Keratinocyte (primary cell): ENCODE measurements around the gene OR5L1. TPM values are rescaled to one million over a fixed set of nuclear protein-coding genes. Genes with fewer than 3 reads are reported as not detected.

ENCODE experiments used
- DNase-seq: peaks from one replicate; pipeline ENCODE4 v3.0.0-alpha.2; 2011; ENCODE audit warnings: low read depth, missing footprints, low spot score
- FAIRE-seq: peaks from 2 replicates; lab custom pipeline; 2011; peaks lifted over from hg19 to GRCh38; lab: Jason Lieb, UNC
- H2AFZ ChIP-seq: 2 replicates; pipeline ENCODE4 v1.6.0; 2012; ENCODE audit warnings: low read length, control low read depth, inconsistent platforms; ENCODE audit not compliant: control insufficient read depth
- H3K27ac ChIP-seq: 2 replicates; pipeline ENCODE4 v1.5.1; 2011; ENCODE audit warnings: low read length; ENCODE audit not compliant: control insufficient read depth, insufficient read depth
- H3K27me3 ChIP-seq: 3 replicates; pipeline ENCODE4 v1.6.0; 2011; ENCODE audit warnings: low read length; ENCODE audit not compliant: control insufficient read depth, insufficient read depth; ENCODE audit errors: extremely low read depth
- H3K36me3 ChIP-seq, 2 experiments: 2 replicates in 1 of 2; 3 replicates in 1 of 2; pipeline ENCODE4 v1.5.1; 2011; ENCODE audit warnings: low read length in 2 of 2, mild to moderate bottlenecking in 1 of 2; ENCODE audit not compliant: control insufficient read depth in 2 of 2, insufficient read depth in 2 of 2; ENCODE audit errors: extremely low read depth in 1 of 2
- H3K4me1 ChIP-seq: 3 replicates; pipeline ENCODE4 v1.5.1; 2011; ENCODE audit warnings: low read length; ENCODE audit not compliant: control insufficient read depth, insufficient read depth; ENCODE audit errors: extremely low read depth
- H3K4me2 ChIP-seq: 3 replicates; pipeline ENCODE4 v1.6.0; 2011; ENCODE audit warnings: low read depth, low read length; ENCODE audit not compliant: control insufficient read depth, insufficient read depth; ENCODE audit errors: extremely low read depth
- H3K4me3 ChIP-seq, 3 experiments: fragments of 200-600 bp in 1 of 3; sonication (generic) in 1 of 3; 2 replicates in 2 of 3; 3 replicates in 1 of 3; pipeline ENCODE4 v1.5.1; 2011 to 2016; ENCODE audit warnings: low read length in 3 of 3, mild to moderate bottlenecking in 3 of 3, control low read depth in 2 of 3, inconsistent platforms in 1 of 3, low read depth in 1 of 3, mixed read lengths in 1 of 3, mixed run types in 1 of 3, moderate library complexity in 1 of 3; ENCODE audit not compliant: control insufficient read depth in 2 of 3, insufficient read depth in 2 of 3; ENCODE audit errors: extremely low read depth in 1 of 3
- H3K79me2 ChIP-seq: 2 replicates; pipeline ENCODE4 v1.6.0; 2012; ENCODE audit warnings: low read length; ENCODE audit not compliant: control insufficient read depth, insufficient read depth
- H3K9ac ChIP-seq: 3 replicates; pipeline ENCODE4 v1.6.0; 2011; ENCODE audit warnings: low read length; ENCODE audit not compliant: control insufficient read depth, insufficient read depth; ENCODE audit errors: extremely low read depth
- H3K9me1 ChIP-seq: 3 replicates; pipeline ENCODE4 v1.6.0; 2011; ENCODE audit warnings: low read length; ENCODE audit not compliant: control insufficient read depth, insufficient read depth; ENCODE audit errors: extremely low read depth
- H3K9me3 ChIP-seq: 2 replicates; pipeline ENCODE4 v1.5.1; 2012; ENCODE audit warnings: low read depth, low read length; ENCODE audit not compliant: control insufficient read depth
- H4K20me1 ChIP-seq: 3 replicates; pipeline ENCODE4 v1.6.0; 2011; ENCODE audit warnings: low read length; ENCODE audit not compliant: control insufficient read depth, insufficient read depth; ENCODE audit errors: extremely low read depth
- CTCF ChIP-seq, 3 experiments: IDR thresholded peaks in 1 of 3; conservative IDR thresholded peaks in 1 of 3; optimal IDR thresholded peaks in 1 of 3; 2 replicates in 2 of 3; 3 replicates in 1 of 3; pipeline versions ENCODE3 to v1.5.1; 2011; ENCODE audit warnings: low read length in 3 of 3, mild to moderate bottlenecking in 3 of 3, moderate library complexity in 2 of 3, control low read depth in 1 of 3, inconsistent platforms in 1 of 3; ENCODE audit not compliant: insufficient read depth in 2 of 3; ENCODE audit errors: extremely low read depth in 1 of 3
- EZH2 ChIP-seq: IDR thresholded peaks from one replicate; pipeline ENCODE4 v1.6.1; 2012; ENCODE audit warnings: inconsistent platforms, mild to moderate bottlenecking, low read length, moderate library complexity
- dilution Hi-C: fragments of 300-500 bp; cut with MboI; formaldehyde crosslinking; loops from one replicate; pipeline ENCODE4 v1.7.0; 2020; ENCODE audit warnings: low sequenced_read_pairs; ENCODE audit not compliant: extremely low pct_ligation_motif_present
- polyA minus RNA-seq, 3 experiments: library from RNA; depleted of rRNA, polyadenylated mRNA; stranded (reverse); fragments of >200 nt; gene quantifications; 1 replicate in 1 of 3; 2 replicates in 1 of 3; 3 replicates in 1 of 3; pipeline ENCODE4 v1.2.3, GENCODE V29; 2011
- polyA plus RNA-seq, 5 experiments: library from polyadenylated mRNA; depleted of rRNA in 3 of 5; stranded (reverse) in 3 of 5; stranded (forward) in 1 of 5; unstranded in 1 of 5; fragments of >200 nt; gene quantifications; 1 replicate in 1 of 5; 2 replicates in 3 of 5; 3 replicates in 1 of 5; pipeline versions ENCODE4 v1.2.1 to v1.2.3, GENCODE V29; 2011 to 2012; ENCODE audit warnings: missing spikeins in 2 of 5, low read depth in 1 of 5, low replicate concordance in 1 of 5

Gene OR5L1
- polyA plus RNA-seq = not detected in 3 replicates
- not detected for polyA plus RNA-seq (2011; ENCODE audit: low read depth)
- polyA plus RNA-seq (2011; cell fraction: cytosol; rRNA removed) = not detected in 2 replicates
- polyA plus RNA-seq (2011; cell fraction: nucleus; rRNA removed) = not detected in 2 replicates
- polyA plus RNA-seq (2012; ENCODE audit: low replicate concordance) = not detected in 2 replicates
- not detected in 3 replicates for polyA minus RNA-seq
- polyA minus RNA-seq (2011; cell fraction: cytosol; rRNA and poly(A)+ RNA removed) = not detected
- not detected in 2 replicates for polyA minus RNA-seq (2011; cell fraction: nucleus; rRNA and poly(A)+ RNA removed)

DNA sequence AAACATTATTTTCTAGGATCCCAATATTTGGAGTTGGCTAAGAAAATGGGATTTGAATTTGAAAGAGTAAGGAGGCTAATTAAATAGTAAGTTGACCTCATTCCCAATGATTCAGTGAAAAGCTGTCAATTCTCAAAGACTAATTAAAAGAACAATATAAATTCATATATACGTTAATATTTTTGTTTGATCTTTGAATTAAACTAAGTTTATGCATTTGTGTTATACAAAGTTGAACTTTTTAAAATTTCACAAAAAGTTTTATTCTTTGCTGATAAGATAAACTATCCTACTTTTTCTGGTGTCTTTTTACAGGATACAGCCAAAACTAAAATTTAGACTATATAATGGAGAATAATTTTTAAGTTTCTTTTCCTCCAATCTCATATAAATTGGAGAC is at the start of gene OR5L1:
Gene OR5L1 (plus strand): TSS at position 301 of the 400 bp plus-strand sequence. CDS start 100 bp downstream, outside the sequence.
- Histone ChIP-seq H3K4me3 (no peak within 1 kb of the TSS), H3K27ac (no peak within 1 kb of the TSS), H3K9me1 (no peaks in the 10 kb centered on the region), H2AFZ (no peak within 1 kb of the TSS), H4K20me1 (no peaks in the 10 kb centered on the region), H3K36me3 (no peaks in the 10 kb centered on the region), H3K4me2 (no peak within 1 kb of the TSS), H3K4me1 (no peaks in the 10 kb centered on the region), H3K9ac (no peak within 1 kb of the TSS), H3K27me3 (no peaks in the 10 kb centered on the region), H3K9me3 (peaks cover under 1% of the 10 kb centered on the region), H3K79me2 (no peaks in the 10 kb centered on the region)
- DNase-seq (no peak), FAIRE-seq (no peak)
- TF ChIP-seq EZH2 (no peak), CTCF (optimal IDR thresholded peaks at IDR 0.05 in 1 of 3, IDR thresholded peaks at IDR 0.05 in 1 of 3, conservative IDR thresholded peaks at IDR 0.05 in 1 of 3; ENCODE audit: extremely low read depth in 1 of 3, insufficient read depth in 2 of 3, low read length in 3 of 3) (no peak)
- dilution Hi-C loops = no loop called here

GRCh38 chr11:55773138-55773537 is 38.0 kb upstream of the OR5L1 start, which contains the start of gene OR5D13:
OR5D13 (plus strand) TSS chr11:55773438; CDS start chr11:55773438, 0 bp downstream.
- H3K4me3 ChIP-seq = no peak within 1 kb of the TSS
- no peak for TF ChIP-seq CTCF (optimal IDR thresholded peaks at IDR 0.05 in 1 of 3, IDR thresholded peaks at IDR 0.05 in 1 of 3, conservative IDR thresholded peaks at IDR 0.05 in 1 of 3; ENCODE audit: extremely low read depth in 1 of 3, insufficient read depth in 2 of 3, low read length in 3 of 3)
- TF ChIP-seq EZH2 = no peak
- H3K4me2 ChIP-seq = no peak within 1 kb of the TSS
- dilution Hi-C loops = no loop called here
- H3K27me3 ChIP-seq = no peaks in the 10 kb centered on the region
- no peak within 1 kb of the TSS for H2AFZ ChIP-seq
- DNase-seq (no peak), FAIRE-seq (no peak)
- H4K20me1 ChIP-seq = no peaks in the 10 kb centered on the region
- H3K36me3 ChIP-seq = no peaks in the 10 kb centered on the region
- H3K4me1 ChIP-seq = no peaks in the 10 kb centered on the region
- no peaks in the 10 kb centered on the region for H3K9me3 ChIP-seq
- H3K27ac ChIP-seq = no peak within 1 kb of the TSS
- H3K9me1 ChIP-seq = no peaks in the 10 kb centered on the region
- H3K79me2 ChIP-seq = no peaks in the 10 kb centered on the region
- H3K9ac ChIP-seq = no peak within 1 kb of the TSS
